HG03571 (cell line): Measurements from ENCODE around the gene LYRM1.
"Not testable (repeated sequence)": the region's sequence is repeated elsewhere in the genome, so short reads cannot be mapped to it uniquely, and the experiment has no call there.

Experiments
- ATAC-seq: cut with Tn5 transposase; IDR thresholded peaks from one replicate; pipeline ENCODE4 v1.9.1; 2021; ENCODE audit not compliant: unreplicated experiment

The LYRM1 gene

DNA sequence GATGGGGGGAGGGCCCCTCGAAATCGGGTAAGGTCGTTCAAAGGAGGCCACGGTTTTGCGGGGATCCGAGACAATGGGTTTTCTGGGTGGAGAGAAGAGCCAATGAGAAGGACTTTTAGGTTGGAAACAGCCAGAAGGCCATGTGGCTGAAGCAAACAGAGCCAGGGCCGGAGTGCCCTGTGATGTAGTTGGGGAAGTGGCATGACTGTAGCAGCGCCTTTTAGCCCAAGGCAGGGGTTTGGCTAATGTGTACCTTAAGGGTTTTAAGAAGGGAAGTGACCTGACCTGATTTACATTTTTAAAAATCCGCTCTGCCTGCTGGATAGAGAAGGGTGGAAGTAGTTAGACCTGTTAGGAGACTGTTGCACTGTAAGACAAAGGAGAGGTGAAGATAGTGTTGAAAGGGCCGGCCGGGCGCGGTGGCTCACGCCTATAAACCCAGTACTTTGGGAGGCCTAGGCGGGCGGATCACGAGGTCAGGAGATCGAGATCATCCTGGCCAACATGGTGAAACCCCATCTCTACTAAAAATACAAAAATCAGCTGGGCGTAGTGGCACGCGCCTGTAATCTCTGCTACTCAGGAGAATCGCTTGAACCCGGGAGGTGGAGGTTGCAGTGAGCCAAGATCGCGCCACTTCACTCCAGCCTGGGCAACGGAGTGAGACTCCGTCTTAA lies 1.0 kb downstream of the LYRM1 start:
- no peak for ATAC-seq

DNA sequence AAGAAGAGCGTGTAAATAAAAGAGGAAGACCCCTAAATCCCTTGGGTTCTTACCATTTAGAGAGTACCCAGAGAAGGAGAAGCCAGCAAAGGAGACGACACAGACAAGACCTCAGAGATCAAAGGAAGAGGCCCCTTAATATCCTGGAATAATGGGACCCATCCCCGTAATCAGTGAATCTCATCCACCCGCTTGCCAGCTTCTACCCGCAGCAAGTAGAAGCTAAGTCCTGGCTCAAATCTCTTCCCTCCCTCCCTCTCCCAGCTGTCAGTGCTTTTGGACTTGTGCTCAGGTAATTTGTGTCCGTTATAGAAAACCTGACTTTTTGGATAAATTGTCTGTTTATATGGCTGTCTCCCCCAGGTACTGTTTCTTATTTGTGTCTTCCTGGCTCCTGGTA lies 1.9 kb downstream of the LYRM1 start:
- no peak for ATAC-seq

DNA sequence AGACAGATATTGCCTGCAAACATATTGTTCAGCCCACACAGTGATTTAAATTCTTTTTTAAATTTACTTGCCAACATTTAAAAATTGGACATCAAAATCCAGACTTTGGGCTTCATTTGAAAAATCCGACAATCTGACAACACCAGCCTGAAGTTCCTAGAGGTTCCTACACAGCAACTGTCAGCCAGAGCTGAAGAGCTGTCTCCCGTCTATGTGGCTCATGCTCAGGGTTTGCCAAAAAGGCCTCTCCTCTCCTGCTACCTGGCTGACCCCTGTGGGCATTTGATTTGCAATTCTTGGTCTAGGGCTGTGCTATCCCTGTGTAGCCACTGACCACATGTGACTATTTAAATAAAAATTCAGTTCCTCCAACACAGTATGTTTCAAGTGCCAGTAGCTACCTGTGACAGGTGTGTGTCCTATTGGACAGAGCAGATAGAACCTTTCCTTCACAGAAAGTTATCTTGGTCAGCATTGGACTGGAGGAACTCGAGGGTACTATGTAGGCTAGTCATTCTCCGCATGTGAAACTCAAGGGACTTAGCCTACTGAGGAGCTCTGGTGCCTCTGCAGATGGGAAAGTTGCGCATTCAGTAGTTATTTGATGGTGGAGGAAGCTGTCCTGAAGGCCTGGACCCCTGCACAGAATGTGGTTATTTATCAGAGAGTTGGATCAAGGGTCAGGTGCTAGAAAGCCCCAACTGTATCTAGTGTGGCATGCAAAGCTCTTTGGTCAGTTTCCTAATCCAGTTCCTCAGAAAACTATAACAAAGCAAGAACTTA lies 2.7 kb downstream of the LYRM1 start:
- no peak for ATAC-seq

DNA sequence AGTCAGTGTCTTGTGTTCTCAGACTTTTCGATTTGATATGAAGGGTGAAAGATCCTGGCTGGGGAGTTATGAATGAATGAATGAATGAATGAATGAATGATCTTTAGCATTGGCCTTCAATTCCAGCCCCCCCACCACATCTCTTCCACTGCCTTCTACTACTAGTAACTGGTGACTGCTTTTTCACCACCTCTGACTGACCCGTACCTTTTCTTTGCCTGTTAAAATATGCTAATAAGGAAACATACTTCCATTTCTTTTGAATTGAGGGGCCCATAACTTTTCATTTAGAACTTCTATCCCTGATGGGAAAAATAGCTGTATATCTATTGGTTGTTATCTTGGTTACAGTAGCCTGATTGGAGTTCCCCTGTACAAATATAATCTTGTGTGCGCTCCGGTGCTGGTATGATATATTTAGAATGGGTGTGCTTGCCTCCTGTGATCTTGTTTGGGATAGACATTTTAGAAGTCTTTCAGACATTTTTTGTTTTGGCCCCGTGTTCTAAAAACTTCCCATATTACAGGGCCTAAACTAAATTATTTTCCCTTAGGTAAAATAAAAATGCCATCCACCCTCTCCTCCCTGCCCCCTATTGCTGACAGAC lies 3.4 kb downstream of the LYRM1 start:
- ATAC-seq, result no peak

DNA sequence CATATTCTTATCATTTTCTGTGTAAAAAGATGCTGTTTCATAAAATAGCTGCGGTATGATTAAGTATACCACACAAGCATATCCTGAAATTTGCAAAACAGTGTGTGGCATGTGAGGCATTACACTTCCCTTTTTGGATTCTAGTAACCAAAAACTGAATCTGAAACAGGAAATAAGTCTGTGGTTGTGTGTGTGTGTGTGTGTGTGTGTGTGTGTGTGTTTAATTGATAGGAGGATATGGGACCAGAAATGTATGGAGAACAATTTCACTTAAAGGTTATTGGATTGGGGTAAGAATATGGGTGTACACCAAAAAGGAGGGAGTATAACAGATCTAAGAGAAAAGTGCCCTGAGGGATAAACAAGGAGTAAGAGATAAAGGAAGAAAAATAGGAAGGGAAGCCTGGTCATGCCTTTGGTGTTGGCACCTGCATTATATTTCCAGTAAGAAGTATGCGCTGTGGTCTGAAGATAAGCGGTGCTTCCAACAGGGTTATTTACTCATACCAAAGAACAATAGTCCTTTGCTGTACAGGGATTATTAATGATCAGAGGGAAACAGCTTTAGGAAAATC lies 4.0 kb downstream of the LYRM1 start:
- no peak for ATAC-seq

DNA sequence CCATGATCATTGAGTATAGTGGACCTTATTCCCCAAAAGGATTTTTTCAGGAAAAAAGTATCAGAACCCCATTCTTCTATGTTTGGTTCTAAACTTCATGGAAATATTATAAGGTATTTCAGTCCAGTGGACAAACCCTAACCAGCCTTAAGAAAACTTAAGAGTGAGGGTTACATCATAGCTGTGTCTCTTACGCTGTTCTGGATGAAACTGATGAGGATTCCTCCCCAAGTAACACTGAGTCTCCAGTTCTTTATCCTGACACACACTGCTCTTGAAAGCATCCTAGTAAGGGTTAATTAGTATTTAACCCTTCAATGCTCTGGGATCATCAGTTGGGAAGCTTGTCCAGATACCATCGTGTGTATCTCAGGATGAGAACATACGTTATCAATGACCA lies 5.0 kb downstream of the LYRM1 start:
- ATAC-seq, result no peak

- no peak for ATAC-seq
Observed at GRCh38 chr16:20906341-20907255, 6.0 kb downstream of the LYRM1 start.

DNA sequence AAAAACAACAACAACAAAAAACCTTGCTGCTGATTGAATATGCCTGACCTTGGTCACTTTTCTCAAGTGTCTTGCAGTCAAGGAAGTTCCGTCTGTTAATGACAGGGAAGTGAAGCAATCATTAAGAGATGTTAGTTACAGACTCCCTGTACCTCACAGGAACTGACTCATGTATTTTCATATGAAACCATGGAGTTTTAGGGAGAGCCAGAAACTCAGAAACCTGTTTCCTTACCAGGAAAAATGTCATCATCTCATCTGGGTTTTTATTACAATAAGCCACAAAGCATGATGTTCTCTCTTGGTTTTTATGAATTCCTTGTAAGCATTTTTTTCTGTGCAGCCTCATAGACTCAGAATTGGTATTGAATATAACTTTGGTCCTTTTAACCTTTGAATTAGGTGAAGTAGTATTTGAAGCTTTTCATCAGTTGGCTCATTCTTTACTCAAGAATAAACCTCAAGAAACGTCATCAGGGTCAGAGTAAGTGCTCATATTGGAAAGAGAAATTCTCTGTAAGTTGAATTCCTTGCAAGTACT lies 10.3 kb downstream of the LYRM1 start:
- ATAC-seq, result no peak

GRCh38 chr16:20911361-20911760 lies 10.8 kb downstream of the LYRM1 start:
- ATAC-seq, result no peak

DNA sequence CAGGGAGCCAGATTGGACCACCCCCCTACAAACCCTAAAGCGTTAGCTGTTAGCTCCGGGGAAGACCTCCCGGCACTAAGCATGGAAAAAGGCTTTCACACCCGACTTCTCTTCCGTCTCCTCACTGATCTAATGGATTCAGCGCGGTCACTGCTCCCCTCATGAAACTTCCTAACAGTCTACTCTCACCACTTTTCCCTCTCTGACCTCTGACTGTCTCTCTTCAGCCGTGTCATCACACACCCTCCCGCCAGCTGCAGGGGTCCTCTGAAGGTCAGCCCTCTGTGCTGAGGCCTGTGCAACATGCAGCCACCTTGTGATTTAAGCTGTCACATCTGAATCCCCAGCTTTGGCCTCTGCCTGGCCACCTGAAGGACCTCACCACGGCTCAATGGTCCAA lies 15.7 kb downstream of the LYRM1 start:
- ATAC-seq, result no peak

DNA sequence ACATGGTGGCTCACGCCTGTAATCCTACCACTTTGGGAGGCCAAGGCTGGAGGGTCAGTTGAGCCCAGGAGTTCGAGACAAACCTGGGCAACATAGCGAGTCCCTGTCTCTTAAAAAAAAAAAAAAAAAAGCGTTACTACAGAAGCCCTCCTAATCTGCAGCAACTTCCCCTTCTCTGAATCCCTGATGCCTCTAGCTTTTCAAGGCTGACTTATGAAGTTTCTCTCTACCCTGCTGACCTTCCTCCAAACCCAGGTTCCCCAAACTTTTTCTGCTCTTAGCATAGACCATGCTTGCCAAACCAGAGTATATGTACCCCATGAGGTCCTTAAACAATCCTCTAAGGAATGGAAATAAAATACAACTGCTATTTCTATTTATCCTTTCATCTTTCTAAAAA lies 16.4 kb downstream of the LYRM1 start:
- no peak for ATAC-seq

DNA sequence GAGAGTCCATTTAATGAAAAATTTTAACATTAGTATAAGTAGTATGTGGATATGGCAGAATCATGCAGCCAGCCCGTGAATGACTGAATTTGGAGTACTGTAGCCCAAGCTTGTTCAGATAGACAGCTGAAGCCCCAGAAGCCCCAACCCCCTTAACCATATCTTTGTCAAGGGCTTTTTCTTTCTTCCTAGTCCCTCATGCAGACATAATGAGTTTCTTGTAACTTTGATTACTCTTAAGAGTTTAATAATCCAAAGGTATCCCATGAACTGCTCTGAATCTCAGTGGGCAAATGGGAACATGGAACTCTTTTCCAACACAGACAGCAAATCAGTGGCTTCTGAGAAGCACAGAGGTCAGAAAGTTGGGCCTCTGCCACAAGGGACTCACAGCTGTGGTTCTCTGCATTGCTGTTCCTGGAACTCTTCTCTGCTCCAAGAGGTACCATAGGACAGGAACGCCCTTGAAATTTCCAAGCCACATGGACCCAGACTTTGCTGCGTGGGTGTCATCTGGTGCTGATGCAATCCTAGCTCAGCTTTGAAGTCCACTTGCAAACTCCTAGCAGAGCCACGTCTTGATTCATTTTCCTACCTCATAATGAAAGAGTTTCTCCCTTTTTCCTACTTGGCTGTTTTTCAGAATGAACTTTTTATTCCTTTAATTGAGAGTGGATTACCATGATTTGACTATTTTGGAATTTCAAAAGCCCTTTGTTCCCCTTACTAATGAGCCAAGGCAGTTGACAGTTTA lies 18.1 kb downstream of the LYRM1 start:
- no peak for ATAC-seq

- no peak for ATAC-seq
Observed at GRCh38 chr16:20920091-20920490, 19.5 kb downstream of the LYRM1 start.

- no peak for ATAC-seq
Observed at GRCh38 chr16:20920799-20921198, 20.2 kb downstream of the LYRM1 start.

- ATAC-seq, result no peak
Observed at GRCh38 chr16:20923876-20924275, 23.3 kb downstream of the LYRM1 start.

DNA sequence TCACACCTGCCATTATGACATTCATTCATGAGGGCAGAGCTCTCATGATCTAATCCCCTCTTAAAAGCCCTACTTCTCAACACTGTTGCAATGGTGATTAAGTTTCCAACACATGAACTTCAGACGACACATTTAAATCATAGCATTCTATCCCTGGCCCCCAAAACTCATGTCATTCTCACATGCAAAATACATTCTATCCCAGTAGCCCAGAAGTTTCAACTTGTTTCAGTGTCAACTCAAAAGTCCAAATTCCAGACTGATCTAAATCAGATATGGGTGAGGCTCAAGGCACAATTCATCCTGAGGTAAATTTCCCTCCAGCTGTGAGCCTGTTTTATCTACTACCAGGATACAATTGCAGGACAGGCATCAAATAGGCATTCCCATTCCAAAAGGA lies 25.2 kb downstream of the LYRM1 start:
- no peak for ATAC-seq

GRCh38 chr16:20928774-20929411 lies 28.3 kb downstream of the LYRM1 start:
- no peak for ATAC-seq

- not testable (repeated sequence) for ATAC-seq
Observed at GRCh38 chr16:20929676-20930364, 29.2 kb downstream of the LYRM1 start.

DNA sequence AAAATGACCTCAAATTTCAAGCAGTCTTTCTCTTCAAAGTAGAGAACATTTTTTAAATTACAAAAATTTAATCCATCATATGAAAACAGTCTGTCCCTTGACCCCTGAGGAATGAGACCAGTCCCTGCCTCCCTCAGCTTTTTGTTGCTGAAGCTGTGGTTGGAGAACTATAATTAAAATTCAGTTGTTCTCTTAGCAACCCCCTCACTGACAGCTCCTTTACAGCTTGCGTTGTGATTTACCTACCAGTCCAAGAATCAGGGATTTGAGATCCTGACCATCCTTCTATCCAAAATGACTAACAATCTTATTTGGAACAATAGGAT lies 29.8 kb downstream of the LYRM1 start:
- no peak for ATAC-seq
